ENCODE measurements around the gene MGME1.

The MGME1 gene, protein sequence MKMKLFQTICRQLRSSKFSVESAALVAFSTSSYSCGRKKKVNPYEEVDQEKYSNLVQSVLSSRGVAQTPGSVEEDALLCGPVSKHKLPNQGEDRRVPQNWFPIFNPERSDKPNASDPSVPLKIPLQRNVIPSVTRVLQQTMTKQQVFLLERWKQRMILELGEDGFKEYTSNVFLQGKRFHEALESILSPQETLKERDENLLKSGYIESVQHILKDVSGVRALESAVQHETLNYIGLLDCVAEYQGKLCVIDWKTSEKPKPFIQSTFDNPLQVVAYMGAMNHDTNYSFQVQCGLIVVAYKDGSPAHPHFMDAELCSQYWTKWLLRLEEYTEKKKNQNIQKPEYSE

GRCh38 chr20:17968366-17969277, at the start of gene MGME1, which contains the start of gene SNX5:
TSS of gene MGME1 (plus strand) at chr20:17969018. CDS start at chr20:17969860, 842 bp downstream.
TSS of gene SNX5 (minus strand) at chr20:17968794. CDS start at chr20:17968425, 369 bp downstream.
- DNase-seq (ENCODE audit: low read depth, low spot score): peak; percentile 100

DNA sequence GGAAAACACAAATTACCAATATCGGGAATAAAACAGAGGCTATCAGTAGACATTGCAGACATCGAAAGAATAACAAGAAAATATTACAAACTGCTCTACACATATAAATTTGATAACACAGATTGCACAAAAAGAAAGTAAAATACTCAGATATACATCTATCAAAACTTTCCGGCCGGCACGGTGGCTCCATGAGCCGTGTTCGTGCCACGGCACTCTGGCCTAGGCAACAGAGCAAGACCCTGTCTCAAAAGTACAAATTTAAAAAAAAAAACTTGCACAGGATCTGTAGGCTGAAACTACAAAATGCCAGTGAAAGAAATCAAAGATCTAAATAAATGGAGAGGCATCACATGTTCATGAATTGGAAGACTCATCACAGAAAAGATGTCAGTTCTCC, 49.7 kb upstream of the MGME1 start:
- DNase-seq (ENCODE audit: low read depth, low spot score): no peak

DNA sequence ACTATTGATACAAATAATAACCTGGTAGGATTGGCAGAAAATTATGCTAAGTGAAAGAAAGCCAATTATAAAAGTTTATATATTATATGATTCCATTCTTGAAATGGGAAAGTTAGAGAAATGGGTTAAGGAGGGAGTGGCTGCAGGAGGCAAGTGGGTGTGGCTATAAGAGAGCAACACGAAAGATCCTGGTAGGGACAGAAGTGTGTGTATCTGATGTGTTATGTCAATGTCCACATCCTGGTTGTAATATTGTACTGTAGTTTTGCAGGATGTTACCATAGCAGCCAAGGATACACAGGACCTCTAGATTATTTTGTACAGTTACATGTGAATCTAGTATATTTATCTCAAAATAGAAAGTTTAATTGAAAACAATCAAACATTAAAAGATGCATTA, 47.0 kb upstream of the MGME1 start:
- no peak for DNase-seq (ENCODE audit: low read depth, low spot score)

- no peak for DNase-seq (ENCODE audit: low read depth, low spot score)
Observed at GRCh38 chr20:17925141-17925939, 43.5 kb upstream of the MGME1 start.

- DNase-seq (ENCODE audit: low read depth, low spot score): no peak
Observed at GRCh38 chr20:17925940-17926300, 42.9 kb upstream of the MGME1 start.

DNA sequence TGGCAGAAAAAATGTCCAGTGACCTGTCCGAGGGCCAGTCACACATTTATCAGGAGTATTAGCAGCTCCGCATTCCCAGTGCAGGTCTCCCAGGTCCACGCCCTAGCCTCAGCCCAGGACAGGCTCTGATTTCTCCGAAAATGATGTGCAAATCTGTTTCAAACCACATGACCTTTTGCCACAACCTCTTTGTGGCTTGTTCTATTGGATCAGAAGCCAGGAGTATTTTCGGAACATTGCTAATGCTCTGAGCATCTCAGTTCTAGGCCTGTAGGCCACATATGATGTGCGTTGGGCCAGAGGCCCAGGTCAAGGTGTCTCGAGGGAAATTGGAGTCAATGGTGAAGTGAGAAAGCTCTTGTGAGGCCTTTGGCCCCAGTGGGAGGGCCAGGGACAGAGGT, 40.6 kb upstream of the MGME1 start:
- DNase-seq (ENCODE audit: low read depth, low spot score): no peak

GRCh38 chr20:17928633-17929311, 40.0 kb upstream of the MGME1 start:
- peak; percentile 49 for DNase-seq (ENCODE audit: low read depth, low spot score)

GRCh38 chr20:17931513-17931912, 37.3 kb upstream of the MGME1 start:
- DNase-seq (ENCODE audit: low read depth, low spot score): no peak

GRCh38 chr20:17932396-17932795, 36.4 kb upstream of the MGME1 start:
- no peak for DNase-seq (ENCODE audit: low read depth, low spot score)

DNA sequence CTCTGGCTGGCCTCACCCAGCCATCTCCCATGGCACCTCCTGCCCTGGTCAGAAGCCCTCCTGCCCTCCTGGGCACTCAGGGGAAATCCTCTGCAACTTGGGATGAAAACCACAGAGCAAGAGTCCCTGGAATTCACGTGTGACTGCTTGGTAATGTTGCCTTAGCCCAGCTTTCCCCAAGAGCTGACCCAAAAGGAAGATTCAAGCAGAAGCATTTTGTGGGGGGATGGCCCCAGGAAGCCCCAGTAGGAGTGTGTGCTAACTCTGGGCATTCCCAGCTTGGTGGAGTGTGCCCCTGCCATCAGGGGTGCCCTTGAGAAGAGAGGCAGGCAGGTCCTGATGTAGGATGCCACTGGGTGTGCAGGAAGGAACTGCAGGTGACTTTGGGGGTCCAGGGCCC, 35.7 kb upstream of the MGME1 start:
- no peak for DNase-seq (ENCODE audit: low read depth, low spot score)

DNA sequence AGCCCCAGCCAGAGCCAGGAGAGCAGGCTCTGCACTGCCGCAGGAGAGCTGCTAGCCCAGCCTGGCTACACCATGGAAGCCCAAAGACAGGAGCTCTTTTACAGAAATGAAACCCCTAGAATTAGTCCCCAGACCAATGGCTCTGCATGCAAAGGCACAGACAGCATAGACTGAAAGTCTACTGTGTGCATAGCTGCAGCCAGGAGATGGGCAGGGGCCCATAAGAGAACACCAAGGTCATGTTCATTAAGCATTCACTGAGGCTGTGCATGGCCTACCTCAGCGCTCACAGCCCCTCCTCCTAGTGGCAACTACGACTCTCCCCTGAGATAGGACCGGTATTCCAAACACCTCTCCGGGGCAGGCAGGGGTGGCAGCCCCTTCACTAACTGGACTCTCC, 35.1 kb upstream of the MGME1 start:
- no peak for DNase-seq (ENCODE audit: low read depth, low spot score)

- peak; percentile 76 for DNase-seq (ENCODE audit: low read depth, low spot score)
Observed at GRCh38 chr20:17934141-17934862, 34.5 kb upstream of the MGME1 start.

DNA sequence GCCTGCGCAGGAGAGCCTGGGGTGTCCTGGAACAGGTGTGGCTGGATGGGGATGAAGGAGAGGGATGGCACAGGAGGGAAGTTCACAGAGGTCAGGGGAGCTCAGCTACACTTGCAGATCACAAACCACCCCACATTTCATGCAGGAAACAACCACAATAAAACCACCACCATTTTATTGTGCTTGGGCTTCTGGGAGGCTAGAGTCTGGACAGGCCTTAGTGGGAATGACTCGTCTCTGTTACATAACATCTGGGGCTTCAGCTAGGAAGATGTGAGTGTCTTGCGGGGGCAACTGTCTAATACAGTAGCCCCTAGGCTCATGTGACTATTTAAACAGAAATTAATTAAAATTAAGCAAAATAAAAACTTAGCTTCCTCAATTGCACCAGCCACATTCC, 33.6 kb upstream of the MGME1 start:
- DNase-seq (ENCODE audit: low read depth, low spot score): no peak

GRCh38 chr20:17935761-17936160, 33.1 kb upstream of the MGME1 start:
- no peak for DNase-seq (ENCODE audit: low read depth, low spot score)

DNA sequence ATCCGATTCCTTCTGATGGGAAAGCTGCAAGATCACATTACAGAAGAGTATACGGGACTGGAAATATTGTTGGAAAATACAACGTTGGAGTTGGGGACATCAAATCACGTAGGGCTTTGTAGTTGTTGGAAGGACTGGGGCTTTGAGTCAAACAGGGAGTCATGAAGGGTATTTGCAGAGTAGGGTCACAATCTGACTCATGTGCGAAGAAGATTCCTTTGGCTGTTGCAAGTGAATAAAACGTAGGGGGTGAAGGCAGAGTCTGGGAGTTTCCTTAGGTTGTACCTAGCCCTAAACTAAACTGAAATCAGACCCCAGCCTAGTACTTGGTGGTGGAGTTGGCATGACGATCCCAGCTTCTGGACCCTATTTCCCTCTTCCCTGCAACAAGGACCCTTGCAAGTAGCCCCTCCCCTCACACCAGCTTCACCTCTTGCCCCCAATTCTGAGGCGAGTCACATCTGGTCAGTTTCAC, 32.5 kb upstream of the MGME1 start:
- DNase-seq (ENCODE audit: low read depth, low spot score): no peak

DNA sequence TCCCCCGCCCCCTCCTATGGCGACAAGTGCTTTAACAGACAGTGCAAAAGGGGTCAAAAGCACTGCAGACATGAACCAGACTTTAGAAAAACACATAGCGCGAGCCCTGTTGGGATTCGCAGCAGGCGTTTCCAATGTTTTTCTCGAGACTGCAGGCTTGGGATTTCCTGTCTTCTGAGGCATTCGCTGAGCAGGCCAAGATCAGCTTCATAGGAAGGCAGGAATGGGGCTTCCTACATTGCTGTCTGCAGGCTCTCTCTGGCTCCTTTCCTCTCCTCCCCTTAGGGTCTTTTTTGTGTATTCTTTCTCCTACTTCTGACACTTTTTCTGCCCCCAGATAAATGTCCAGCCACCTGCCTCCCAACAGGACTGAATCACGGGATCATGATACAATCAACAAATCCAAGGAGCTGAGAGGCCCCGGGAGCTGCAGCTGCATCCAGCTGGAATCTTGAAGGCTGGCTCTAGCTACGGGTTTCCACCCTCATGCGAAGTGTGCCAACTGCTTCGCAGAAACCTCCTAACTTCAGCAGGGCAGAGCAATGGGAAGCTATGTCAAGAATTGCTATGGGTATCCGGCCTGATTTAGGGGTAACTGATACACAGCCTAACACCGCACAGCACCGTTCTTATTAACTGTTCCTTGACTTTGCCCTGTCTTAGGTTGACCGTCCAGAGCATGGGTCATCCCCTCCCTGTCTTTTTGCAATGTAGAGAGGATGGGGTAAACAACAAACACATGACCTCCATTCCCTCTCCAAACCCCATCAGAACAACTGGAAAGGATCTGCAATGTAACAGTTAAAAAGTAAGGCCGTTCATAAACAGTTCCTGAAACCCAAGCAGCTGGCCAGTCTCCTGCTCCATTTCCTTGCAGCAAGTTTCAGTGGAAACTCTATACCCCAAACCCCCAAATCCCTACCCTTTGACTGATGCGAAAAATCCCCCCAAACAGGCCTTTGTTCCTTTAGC, 31.8 kb upstream of the MGME1 start:
- peak; percentile 57 for DNase-seq (ENCODE audit: low read depth, low spot score)

GRCh38 chr20:17938871-17939619, 29.8 kb upstream of the MGME1 start:
- DNase-seq (ENCODE audit: low read depth, low spot score): peak; percentile 92

GRCh38 chr20:17939622-17940223, 29.1 kb upstream of the MGME1 start:
- DNase-seq (ENCODE audit: low read depth, low spot score): no peak

Measured in ELF-1 (cell line).